Keratinocyte (primary cell): ENCODE measurements around the gene SCN2B. TPM values are rescaled to one million over a fixed set of nuclear protein-coding genes. Genes with fewer than 3 reads are reported as not detected.

Experiments used
- DNase-seq: peaks from one replicate; pipeline ENCODE4 v3.0.0-alpha.2; 2011; ENCODE audit warnings: low read depth, missing footprints, low spot score
- FAIRE-seq: peaks from 2 replicates; lab custom pipeline; 2011; peaks lifted over from hg19 to GRCh38; lab: Jason Lieb, UNC
- H2AFZ ChIP-seq: 2 replicates; pipeline ENCODE4 v1.6.0; 2012; ENCODE audit warnings: low read length, control low read depth, inconsistent platforms; ENCODE audit not compliant: control insufficient read depth
- H3K27ac ChIP-seq: 2 replicates; pipeline ENCODE4 v1.5.1; 2011; ENCODE audit warnings: low read length; ENCODE audit not compliant: control insufficient read depth, insufficient read depth
- H3K27me3 ChIP-seq: 3 replicates; pipeline ENCODE4 v1.6.0; 2011; ENCODE audit warnings: low read length; ENCODE audit not compliant: control insufficient read depth, insufficient read depth; ENCODE audit errors: extremely low read depth
- H3K36me3 ChIP-seq, 2 experiments: 2 replicates in 1 of 2; 3 replicates in 1 of 2; pipeline ENCODE4 v1.5.1; 2011; ENCODE audit warnings: low read length in 2 of 2, mild to moderate bottlenecking in 1 of 2; ENCODE audit not compliant: control insufficient read depth in 2 of 2, insufficient read depth in 2 of 2; ENCODE audit errors: extremely low read depth in 1 of 2
- H3K4me1 ChIP-seq: 3 replicates; pipeline ENCODE4 v1.5.1; 2011; ENCODE audit warnings: low read length; ENCODE audit not compliant: control insufficient read depth, insufficient read depth; ENCODE audit errors: extremely low read depth
- H3K4me2 ChIP-seq: 3 replicates; pipeline ENCODE4 v1.6.0; 2011; ENCODE audit warnings: low read depth, low read length; ENCODE audit not compliant: control insufficient read depth, insufficient read depth; ENCODE audit errors: extremely low read depth
- H3K4me3 ChIP-seq, 3 experiments: fragments of 200-600 bp in 1 of 3; sonication (generic) in 1 of 3; 2 replicates in 2 of 3; 3 replicates in 1 of 3; pipeline ENCODE4 v1.5.1; 2011 to 2016; ENCODE audit warnings: low read length in 3 of 3, mild to moderate bottlenecking in 3 of 3, control low read depth in 2 of 3, inconsistent platforms in 1 of 3, low read depth in 1 of 3, mixed read lengths in 1 of 3, mixed run types in 1 of 3, moderate library complexity in 1 of 3; ENCODE audit not compliant: control insufficient read depth in 2 of 3, insufficient read depth in 2 of 3; ENCODE audit errors: extremely low read depth in 1 of 3
- H3K79me2 ChIP-seq: 2 replicates; pipeline ENCODE4 v1.6.0; 2012; ENCODE audit warnings: low read length; ENCODE audit not compliant: control insufficient read depth, insufficient read depth
- H3K9ac ChIP-seq: 3 replicates; pipeline ENCODE4 v1.6.0; 2011; ENCODE audit warnings: low read length; ENCODE audit not compliant: control insufficient read depth, insufficient read depth; ENCODE audit errors: extremely low read depth
- H3K9me1 ChIP-seq: 3 replicates; pipeline ENCODE4 v1.6.0; 2011; ENCODE audit warnings: low read length; ENCODE audit not compliant: control insufficient read depth, insufficient read depth; ENCODE audit errors: extremely low read depth
- H3K9me3 ChIP-seq: 2 replicates; pipeline ENCODE4 v1.5.1; 2012; ENCODE audit warnings: low read depth, low read length; ENCODE audit not compliant: control insufficient read depth
- H4K20me1 ChIP-seq: 3 replicates; pipeline ENCODE4 v1.6.0; 2011; ENCODE audit warnings: low read length; ENCODE audit not compliant: control insufficient read depth, insufficient read depth; ENCODE audit errors: extremely low read depth
- EZH2 ChIP-seq: IDR thresholded peaks from one replicate; pipeline ENCODE4 v1.6.1; 2012; ENCODE audit warnings: inconsistent platforms, mild to moderate bottlenecking, low read length, moderate library complexity
- dilution Hi-C: fragments of 300-500 bp; cut with MboI; formaldehyde crosslinking; loops from one replicate; pipeline ENCODE4 v1.7.0; 2020; ENCODE audit warnings: low sequenced_read_pairs; ENCODE audit not compliant: extremely low pct_ligation_motif_present
- polyA plus RNA-seq, 5 experiments: library from polyadenylated mRNA; depleted of rRNA in 3 of 5; stranded (reverse) in 3 of 5; stranded (forward) in 1 of 5; unstranded in 1 of 5; fragments of >200 nt; gene quantifications; 1 replicate in 1 of 5; 2 replicates in 3 of 5; 3 replicates in 1 of 5; pipeline versions ENCODE4 v1.2.1 to v1.2.3, GENCODE V29; 2011 to 2012; ENCODE audit warnings: missing spikeins in 2 of 5, low read depth in 1 of 5, low replicate concordance in 1 of 5
- TF ChIP-seq, protein P1 (sequence below), 3 experiments: IDR thresholded peaks in 1 of 3; conservative IDR thresholded peaks in 1 of 3; optimal IDR thresholded peaks in 1 of 3; 2 replicates in 2 of 3; 3 replicates in 1 of 3; pipeline versions ENCODE3 to v1.5.1; 2011; ENCODE audit warnings: low read length in 3 of 3, mild to moderate bottlenecking in 3 of 3, moderate library complexity in 2 of 3, control low read depth in 1 of 3, inconsistent platforms in 1 of 3; ENCODE audit not compliant: insufficient read depth in 2 of 3; ENCODE audit errors: extremely low read depth in 1 of 3

The SCN2B gene
- polyA plus RNA-seq, 1 donor (not counting 4 experiments of a cell fraction or from before 2014, with no cell fraction given) = 0.56 TPM

DNA sequence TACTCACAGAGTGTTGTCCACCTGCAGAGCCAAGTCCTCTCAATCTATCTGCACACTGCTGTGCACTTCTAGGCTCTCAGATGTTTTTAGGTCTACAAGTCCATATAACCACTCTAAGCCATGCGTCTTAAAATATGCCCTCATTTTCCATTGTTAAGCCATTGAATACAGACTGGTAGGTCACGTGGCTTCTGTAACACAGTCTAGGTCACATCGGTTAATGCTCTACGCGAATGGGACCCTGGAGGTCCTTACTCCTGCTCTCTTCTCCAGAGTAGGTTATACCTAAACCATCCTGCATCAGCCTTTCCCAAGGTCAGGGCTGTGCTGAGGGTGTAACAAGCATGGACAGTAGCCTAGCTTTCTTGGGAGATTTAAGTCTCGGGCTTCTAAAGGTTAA lies 47.6 kb upstream of the SCN2B start:
- H2AFZ ChIP-seq = no peak overlapping the region
- H3K27ac ChIP-seq = no peak overlapping the region
- no peaks in the 10 kb centered on the region for H3K4me1 ChIP-seq
- TF ChIP-seq EZH2 = no peak
- TF ChIP-seq, protein P1, sequence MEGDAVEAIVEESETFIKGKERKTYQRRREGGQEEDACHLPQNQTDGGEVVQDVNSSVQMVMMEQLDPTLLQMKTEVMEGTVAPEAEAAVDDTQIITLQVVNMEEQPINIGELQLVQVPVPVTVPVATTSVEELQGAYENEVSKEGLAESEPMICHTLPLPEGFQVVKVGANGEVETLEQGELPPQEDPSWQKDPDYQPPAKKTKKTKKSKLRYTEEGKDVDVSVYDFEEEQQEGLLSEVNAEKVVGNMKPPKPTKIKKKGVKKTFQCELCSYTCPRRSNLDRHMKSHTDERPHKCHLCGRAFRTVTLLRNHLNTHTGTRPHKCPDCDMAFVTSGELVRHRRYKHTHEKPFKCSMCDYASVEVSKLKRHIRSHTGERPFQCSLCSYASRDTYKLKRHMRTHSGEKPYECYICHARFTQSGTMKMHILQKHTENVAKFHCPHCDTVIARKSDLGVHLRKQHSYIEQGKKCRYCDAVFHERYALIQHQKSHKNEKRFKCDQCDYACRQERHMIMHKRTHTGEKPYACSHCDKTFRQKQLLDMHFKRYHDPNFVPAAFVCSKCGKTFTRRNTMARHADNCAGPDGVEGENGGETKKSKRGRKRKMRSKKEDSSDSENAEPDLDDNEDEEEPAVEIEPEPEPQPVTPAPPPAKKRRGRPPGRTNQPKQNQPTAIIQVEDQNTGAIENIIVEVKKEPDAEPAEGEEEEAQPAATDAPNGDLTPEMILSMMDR (optimal IDR thresholded peaks at IDR 0.05 in 1 of 3, IDR thresholded peaks at IDR 0.05 in 1 of 3, conservative IDR thresholded peaks at IDR 0.05 in 1 of 3; ENCODE audit: extremely low read depth in 1 of 3, insufficient read depth in 2 of 3, low read length in 3 of 3) = no peak
- peaks cover 2% of the 10 kb centered on the region in 2 experiments for H3K36me3 ChIP-seq
- dilution Hi-C loops = no loop called here
- H4K20me1 ChIP-seq = no peaks in the 10 kb centered on the region
- H3K9me1 ChIP-seq = no peaks in the 10 kb centered on the region
- H3K9me3 ChIP-seq = no peaks in the 10 kb centered on the region
- DNase-seq = no peak
- peaks cover 5% of the 10 kb centered on the region for H3K27me3 ChIP-seq
- H3K4me2 ChIP-seq = no peak overlapping the region
- no peak overlapping the region for H3K4me3 ChIP-seq
- no peak for FAIRE-seq
- no peaks in the 10 kb centered on the region for H3K79me2 ChIP-seq
- H3K9ac ChIP-seq = no peak overlapping the region

DNA sequence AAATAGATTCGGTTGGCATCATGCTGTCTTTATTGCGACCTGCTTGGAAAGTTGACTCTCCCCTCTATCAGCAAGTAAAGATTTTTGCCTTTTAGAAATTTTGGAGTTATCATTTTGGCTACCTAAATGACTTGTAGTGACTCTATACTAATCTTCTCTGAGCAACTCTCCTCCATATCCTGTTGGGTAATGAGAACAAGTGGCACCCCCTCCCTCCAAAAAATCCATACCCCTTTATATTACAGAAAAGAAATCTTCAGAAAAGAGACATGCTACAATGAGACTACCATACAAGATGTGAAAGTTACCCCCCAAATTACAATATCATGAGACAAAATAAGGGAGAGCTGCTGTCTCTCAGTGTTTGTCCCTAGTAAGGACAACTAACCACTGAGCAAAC lies 47.1 kb upstream of the SCN2B start:
- Histone ChIP-seq H2AFZ (no peak overlapping the region), H3K9me1 (no peaks in the 10 kb centered on the region), H3K4me3 (no peak overlapping the region), H4K20me1 (no peaks in the 10 kb centered on the region), H3K9me3 (no peaks in the 10 kb centered on the region), H3K27ac (no peak overlapping the region), H3K27me3 (peaks cover 5% of the 10 kb centered on the region), H3K36me3 (peaks cover 2% of the 10 kb centered on the region in 2 experiments), H3K79me2 (no peaks in the 10 kb centered on the region), H3K9ac (no peak overlapping the region), H3K4me2 (no peak overlapping the region), H3K4me1 (no peaks in the 10 kb centered on the region)
- dilution Hi-C loops = no loop called here
- no peak for TF ChIP-seq EZH2
- TF ChIP-seq, protein P1 (optimal IDR thresholded peaks at IDR 0.05 in 1 of 3, IDR thresholded peaks at IDR 0.05 in 1 of 3, conservative IDR thresholded peaks at IDR 0.05 in 1 of 3; ENCODE audit: extremely low read depth in 1 of 3, insufficient read depth in 2 of 3, low read length in 3 of 3) = no peak
- FAIRE-seq = no peak
- DNase-seq = no peak
